Activated CD4-positive, alpha-beta T cell treated with anti-CD3 and anti-CD28 coated beads, Interleukin-2, amount 10 ng/mL, durations not matched to agents 7 days and 5 days (primary cell): ENCODE data around the gene RRAS. TPM values are rescaled to one million over a fixed set of nuclear protein-coding genes. Genes with fewer than 3 reads are reported as not detected.

Experiments
- microRNA-seq: library from miRNA; unstranded; fragments of <30 nt; microRNA quantifications from one replicate; pipeline ENCODE4 v1.2.0, GENCODE V29; 2021; ENCODE audit warnings: borderline microRNAs expressed, borderline replicate concordance
- total RNA-seq, 2 experiments: library from RNA; stranded (reverse); gene quantifications; one replicate each; pipeline ENCODE4 v1.2.3, GENCODE V29; 2021

The RRAS gene
- total RNA-seq, 2 experiments from 2014 or later: 9.0 to 9.5 TPM

Small RNAs within 50 kb of the gene (microRNA-seq; reads per million reads assigned to microRNA genes)
- not detected for gene MIR5088

Other genes starting within 250 kb of the RRAS start
- 1 to 10 TPM in 1 of 2 experiments, under 1 TPM in 1; 0.52 to 1.2 TPM for gene PTH2, start 216.7 kb downstream of the RRAS start, total RNA-seq
- gene GFY, start 214.8 kb downstream of the RRAS start, total RNA-seq: not detected
- gene SLC17A7, start 198.6 kb downstream of the RRAS start, total RNA-seq: under 1 TPM; 0.15 to 0.25 TPM
- 100 to 1,000 TPM; 146 to 176 TPM for gene PIH1D1, start 188.3 kb downstream of the RRAS start, total RNA-seq
- 10 to 100 TPM; 49.2 to 60.4 TPM for gene ALDH16A1, start 186.9 kb downstream of the RRAS start, total RNA-seq
- gene FLT3LG, start 165.9 kb downstream of the RRAS start, total RNA-seq: 100 to 1,000 TPM; 348 to 355 TPM
- 1,000 to 10,000 TPM; 2,327 to 2,349 TPM for gene RPL13A, start 152.5 kb downstream of the RRAS start, total RNA-seq
- 1,000 to 10,000 TPM; 1,996 to 2,084 TPM for gene RPS11, start 143.7 kb downstream of the RRAS start, total RNA-seq
- 10 to 100 TPM; 25.0 to 27.4 TPM for gene FCGRT, start 127.5 kb downstream of the RRAS start, total RNA-seq
- gene RCN3, start 112.1 kb downstream of the RRAS start, total RNA-seq: 1 to 10 TPM; 4.2 TPM
- gene NOSIP, start 59.6 kb downstream of the RRAS start, total RNA-seq: 100 to 1,000 TPM; 288 TPM
- gene PRRG2, start 58.8 kb downstream of the RRAS start, total RNA-seq: 1 to 10 TPM; 1.1 TPM
- 10 to 100 TPM; 41.5 to 45.9 TPM for gene PRR12, start 49.0 kb downstream of the RRAS start, total RNA-seq
- gene SCAF1, start 2.1 kb upstream of the RRAS start, total RNA-seq: 10 to 100 TPM; 48.1 to 59.9 TPM
- gene IRF3, start 25.7 kb upstream of the RRAS start, total RNA-seq: 100 to 1,000 TPM; 157 to 168 TPM
- gene BCL2L12, start 25.8 kb upstream of the RRAS start, total RNA-seq: 10 to 100 TPM; 73.9 to 80.7 TPM
- gene PRMT1, start 37.1 kb upstream of the RRAS start, total RNA-seq: 100 to 1,000 TPM; 125 to 130 TPM
- 1 to 10 TPM; 3.7 to 4.9 TPM for gene ADM5, start 49.5 kb upstream of the RRAS start, total RNA-seq
- 1 to 10 TPM in 1 of 2 experiments, under 1 TPM in 1; 0.79 to 1.3 TPM for gene CPT1C, start 51.0 kb upstream of the RRAS start, total RNA-seq
- gene TSKS, start 123.2 kb upstream of the RRAS start, total RNA-seq: 1 to 10 TPM; 4.5 to 5.4 TPM
- gene AP2A1, start 126.9 kb upstream of the RRAS start, total RNA-seq: 10 to 100 TPM; 77.2 to 87.9 TPM
- 10 to 100 TPM; 13.3 to 13.9 TPM for gene FUZ, start 173.1 kb upstream of the RRAS start, total RNA-seq
- 10 to 100 TPM; 57.9 to 62.7 TPM for gene MED25, start 178.1 kb upstream of the RRAS start, total RNA-seq
- gene PTOV1, start 211.0 kb upstream of the RRAS start, total RNA-seq: 10 to 100 TPM; 60.7 to 76.8 TPM
- 100 to 1,000 TPM; 105 to 131 TPM for gene PNKP, start 227.4 kb upstream of the RRAS start, total RNA-seq
- 10 to 100 TPM; 17.5 to 18.9 TPM for gene AKT1S1, start 237.2 kb upstream of the RRAS start, total RNA-seq
- gene TBC1D17, start 237.6 kb upstream of the RRAS start, total RNA-seq: 10 to 100 TPM; 33.2 to 33.8 TPM